Sigmoid colon (tissue), 7 donors: ENCODE data around the gene FKBP11. TPM values are rescaled to one million over a fixed set of nuclear protein-coding genes. Genes with fewer than 3 reads are reported as not detected.

ENCODE experiments used
- DNase-seq: peaks from one replicate; pipeline ENCODE4 v3.0.0-alpha.2; 2019
- H3K27ac ChIP-seq, 4 donors: fragments of 200-600 bp; sonication (generic); one replicate each; pipeline ENCODE4 v1.5.1; 2016 to 2019; ENCODE audit warnings: mild to moderate bottlenecking in 1 of 4
- H3K27me3 ChIP-seq, 3 donors: fragments of 200-600 bp; sonication (generic); one replicate each; pipeline ENCODE4 v1.5.1; 2019; ENCODE audit warnings: mild to moderate bottlenecking in 1 of 3
- H3K36me3 ChIP-seq, 4 donors: fragments of 200-600 bp; sonication (generic); one replicate each; pipeline ENCODE4 v1.5.1; 2016 to 2019
- H3K4me1 ChIP-seq, 4 donors: fragments of 200-600 bp; sonication (generic); one replicate each; pipeline ENCODE4 v1.5.1; 2017 to 2019
- H3K4me3 ChIP-seq, 4 donors: fragments of 200-600 bp; sonication (generic); one replicate each; pipeline ENCODE4 v1.5.1; 2017 to 2019; ENCODE audit warnings: mild to moderate bottlenecking in 2 of 4, moderate library complexity in 1 of 4
- H3K9me3 ChIP-seq, 4 donors: fragments of 200-600 bp in 3 of 4; sonication (generic) in 3 of 4; one replicate each; pipeline versions ENCODE4 v1.5.1 to v1.6.1; 2013 to 2019
- CTCF ChIP-seq, 4 experiments: fragments of 450-650 bp in 3 of 4; fragments of 200-600 bp in 1 of 4; IDR thresholded peaks; one replicate each; pipeline ENCODE4 v1.5.1; 2016 to 2019; ENCODE audit warnings: antibody characterized with exemption in 4 of 4, mild to moderate bottlenecking in 3 of 4, moderate library complexity in 2 of 4
- EP300 ChIP-seq, 4 donors: sonication (generic); formaldehyde crosslinking; IDR thresholded peaks; one replicate each; pipeline ENCODE4 v1.6.1; 2017; ENCODE audit warnings: antibody characterized with exemption in 4 of 4
- POLR2A ChIP-seq, 2 donors: fragments of 450-650 bp; IDR thresholded peaks; one replicate each; pipeline ENCODE4 v1.6.1; 2016; ENCODE audit warnings: antibody characterized with exemption in 2 of 2, mild to moderate bottlenecking in 2 of 2, moderate library complexity in 2 of 2
- POLR2AphosphoS5 ChIP-seq, 4 donors: sonication (generic); formaldehyde crosslinking; IDR thresholded peaks; one replicate each; pipeline ENCODE4 v1.6.1; 2017; ENCODE audit warnings: antibody characterized with exemption in 4 of 4
- WGBS, 2 donors: extraction: QIAGEN DNeasy Blood & Tissue Kit; methylation state at CpG; one replicate each; pipeline ENCODE4 v1.1.7; 2013; 5-methylcytosine and 5-hydroxymethylcytosine counted together
- intact Hi-C: fragments of 100-400 bp; cut with DNase I; formaldehyde crosslinking; loops from one replicate; pipeline ENCODE4 v1.15.1; 2023
- polyA plus RNA-seq, 3 donors: library from polyadenylated mRNA; stranded (reverse); fragments of 200-250 nt; gene quantifications; one replicate each; pipeline ENCODE4 v1.2.3, GENCODE V29; 2013
- total RNA-seq, 4 donors: library from RNA; depleted of rRNA; stranded (reverse); fragments of >200 nt; gene quantifications; one replicate each; pipeline ENCODE4 v1.1.0, GENCODE V29; 2016
- donor health status: healthy with polysubstance abuse.
- donor health status: Bipolar disorder and iron deficiency.
- donor health status: healthy.

The FKBP11 gene
- total and polyA plus RNA-seq, 7 donors, result 4.6 to 50.2 (median 7.5) TPM

- H3K9me3 ChIP-seq, result no peaks in the 10 kb centered on the region
- H3K4me1 ChIP-seq, result peaks cover 0 to 8% (median 2%) of the 10 kb centered on the region in 4 donors
- WGBS, 2 donors, result 53 to 76% methylated on average over 20 of the region's 20 CpGs
- H3K4me3 ChIP-seq, result peak overlapping the region in 2 of 4 donors; percentile 39 to 43
- DNase-seq, result no peak
- TF ChIP-seq EP300 (IDR thresholded peaks at IDR 0.05) (no peak), POLR2A (IDR thresholded peaks at IDR 0.05) (no peak), CTCF (IDR thresholded peaks at IDR 0.05) (no peak), POLR2AphosphoS5 (IDR thresholded peaks at IDR 0.05) (no peak)
- no peak overlapping the region for H3K27ac ChIP-seq
- intact Hi-C loops, result loop anchor here (5.0 kb wide), 1 partner anchor 34 kb away; no protein-coding TSS in a partner anchor
- peaks cover 0 to under 1% (median 0%) of the 10 kb centered on the region in 3 donors for H3K27me3 ChIP-seq
- H3K36me3 ChIP-seq, result no peaks in the 10 kb centered on the region
Measured at GRCh38 chr12:48903363-48903981, 21.8 kb downstream of the FKBP11 start.

- Histone ChIP-seq H3K4me3 (no peak overlapping the region), H3K4me1 (peaks cover 0 to 8% (median 2%) of the 10 kb centered on the region in 4 donors), H3K36me3 (no peaks in the 10 kb centered on the region), H3K9me3 (no peaks in the 10 kb centered on the region), H3K27ac (no peak overlapping the region), H3K27me3 (peaks cover 0 to 4% (median 0%) of the 10 kb centered on the region in 3 donors)
- DNase-seq, result no peak
- intact Hi-C loops, result loop anchor here (5.0 kb wide), 1 partner anchor 36 kb away; no protein-coding TSS in a partner anchor
- 81 to 84% methylated on average over 2 of the region's 2 CpGs for WGBS, 2 donors
- TF ChIP-seq POLR2AphosphoS5 (IDR thresholded peaks at IDR 0.05) (no peak), EP300 (IDR thresholded peaks at IDR 0.05) (no peak), CTCF (IDR thresholded peaks at IDR 0.05) (no peak), POLR2A (IDR thresholded peaks at IDR 0.05) (no peak)
Measured at GRCh38 chr12:48901278-48901677, 24.0 kb downstream of the FKBP11 start.

- intact Hi-C loops, result loop anchor here (5.0 kb wide), 1 partner anchor 38 kb away; no protein-coding TSS in a partner anchor
- WGBS, 2 donors, result 60 to 83% methylated on average over 2 of the region's 2 CpGs
- Histone ChIP-seq H3K27ac (no peak overlapping the region), H3K27me3 (peaks cover 0 to 4% (median 0%) of the 10 kb centered on the region in 3 donors), H3K36me3 (no peaks in the 10 kb centered on the region), H3K4me3 (no peak overlapping the region), H3K4me1 (peaks cover 0 to 8% (median 2%) of the 10 kb centered on the region in 4 donors), H3K9me3 (no peaks in the 10 kb centered on the region)
- DNase-seq, result no peak
- TF ChIP-seq EP300 (IDR thresholded peaks at IDR 0.05) (no peak), POLR2A (IDR thresholded peaks at IDR 0.05) (no peak), POLR2AphosphoS5 (IDR thresholded peaks at IDR 0.05) (no peak), CTCF (IDR thresholded peaks at IDR 0.05) (no peak)
Measured at GRCh38 chr12:48899651-48900050, 25.6 kb downstream of the FKBP11 start.

- no peaks in the 10 kb centered on the region for H3K36me3 ChIP-seq
- intact Hi-C loops, result no loop called here
- 80 to 84% methylated on average over 1 of the region's 1 CpG for WGBS, 2 donors
Measured at GRCh38 chr12:48894271-48894670, 31.0 kb downstream of the FKBP11 start.

More at GRCh38 chr12:48894271-48894670, 31.0 kb downstream of the FKBP11 start:
- H3K27me3 ChIP-seq, result peaks cover 0 to 9% (median 0%) of the 10 kb centered on the region in 3 donors
- H3K9me3 ChIP-seq, result no peaks in the 10 kb centered on the region
- TF ChIP-seq POLR2AphosphoS5 (IDR thresholded peaks at IDR 0.05) (no peak), POLR2A (IDR thresholded peaks at IDR 0.05) (no peak), CTCF (IDR thresholded peaks at IDR 0.05) (no peak)
- no peak for DNase-seq
- H3K4me1 ChIP-seq, result peaks cover 0 to 9% (median 5%) of the 10 kb centered on the region in 4 donors
- no peak overlapping the region for H3K27ac ChIP-seq
- no peak overlapping the region for H3K4me3 ChIP-seq
